Loucy (cell line): ENCODE data around the gene TEDC1.

Source experiments
- EZH2phosphoT487 ChIP-seq: fragments of 200-600 bp; IDR thresholded peaks from 2 replicates; pipeline ENCODE4 v1.6.1; 2018; ENCODE audit warnings: antibody characterized with exemption, mild to moderate bottlenecking, moderate library complexity, borderline replicate concordance
- TF ChIP-seq, protein P1 (sequence below): fragments of 200-600 bp; sonication (generic); conservative IDR thresholded peaks from 2 replicates; pipeline ENCODE4 v1.5.1; 2014; ENCODE audit warnings: mild to moderate bottlenecking, antibody characterized with exemption, low read length

GRCh38 chr14:105489542-105490266 is 1.3 kb upstream of the TEDC1 start:
- TF ChIP-seq, protein P1, sequence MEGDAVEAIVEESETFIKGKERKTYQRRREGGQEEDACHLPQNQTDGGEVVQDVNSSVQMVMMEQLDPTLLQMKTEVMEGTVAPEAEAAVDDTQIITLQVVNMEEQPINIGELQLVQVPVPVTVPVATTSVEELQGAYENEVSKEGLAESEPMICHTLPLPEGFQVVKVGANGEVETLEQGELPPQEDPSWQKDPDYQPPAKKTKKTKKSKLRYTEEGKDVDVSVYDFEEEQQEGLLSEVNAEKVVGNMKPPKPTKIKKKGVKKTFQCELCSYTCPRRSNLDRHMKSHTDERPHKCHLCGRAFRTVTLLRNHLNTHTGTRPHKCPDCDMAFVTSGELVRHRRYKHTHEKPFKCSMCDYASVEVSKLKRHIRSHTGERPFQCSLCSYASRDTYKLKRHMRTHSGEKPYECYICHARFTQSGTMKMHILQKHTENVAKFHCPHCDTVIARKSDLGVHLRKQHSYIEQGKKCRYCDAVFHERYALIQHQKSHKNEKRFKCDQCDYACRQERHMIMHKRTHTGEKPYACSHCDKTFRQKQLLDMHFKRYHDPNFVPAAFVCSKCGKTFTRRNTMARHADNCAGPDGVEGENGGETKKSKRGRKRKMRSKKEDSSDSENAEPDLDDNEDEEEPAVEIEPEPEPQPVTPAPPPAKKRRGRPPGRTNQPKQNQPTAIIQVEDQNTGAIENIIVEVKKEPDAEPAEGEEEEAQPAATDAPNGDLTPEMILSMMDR: peak; percentile 68
- TF ChIP-seq EZH2phosphoT487: no peak
